Transverse colon (tissue), 4 donors: ENCODE results near the gene PLD4. TPM values are rescaled to one million over a fixed set of nuclear protein-coding genes. Genes with fewer than 3 reads are reported as not detected.

ENCODE experiments used
- DNase-seq: peaks from one replicate; pipeline ENCODE4 v3.0.0-alpha.2; 2019
- H3K27ac ChIP-seq, 4 donors: fragments of 200-600 bp; sonication (generic); 2 replicates each; pipeline ENCODE4 v1.5.1; 2016 to 2018; ENCODE audit warnings: inconsistent platforms in 4 of 4
- H3K27me3 ChIP-seq: fragments of 200-600 bp; sonication (generic); 2 replicates; pipeline ENCODE4 v1.5.1; 2017; ENCODE audit warnings: inconsistent platforms
- H3K36me3 ChIP-seq, 4 donors: fragments of 200-600 bp; sonication (generic); 2 replicates each; pipeline ENCODE4 v1.5.1; 2017 to 2019; ENCODE audit warnings: inconsistent platforms in 4 of 4
- H3K4me1 ChIP-seq, 4 donors: fragments of 200-600 bp; sonication (generic); 2 replicates each; pipeline ENCODE4 v1.5.1; 2017 to 2020; ENCODE audit warnings: inconsistent platforms in 4 of 4
- H3K4me3 ChIP-seq, 4 donors: fragments of 200-600 bp; sonication (generic); 1 replicate in 1 of 4; 2 replicates in 3 of 4; pipeline versions ENCODE4 v1.5.1 to v1.6.1; 2017 to 2019; ENCODE audit warnings: inconsistent platforms in 4 of 4
- H3K9me3 ChIP-seq, 2 donors: fragments of 200-600 bp; sonication (generic); 2 replicates each; pipeline ENCODE4 v1.5.1; 2017 to 2019; ENCODE audit warnings: inconsistent platforms in 2 of 2
- CTCF ChIP-seq, 5 experiments: fragments of 200-600 bp in 3 of 5; fragments of 450-650 bp in 2 of 5; sonication (generic) in 3 of 5; IDR thresholded peaks; 1 replicate in 2 of 5; 2 replicates in 3 of 5; pipeline ENCODE4 v1.5.1; 2016 to 2017; ENCODE audit warnings: antibody characterized with exemption in 5 of 5, inconsistent platforms in 3 of 5, mild to moderate bottlenecking in 2 of 5, moderate library complexity in 1 of 5
- EP300 ChIP-seq: sonication (generic); formaldehyde crosslinking; IDR thresholded peaks from one replicate; pipeline ENCODE4 v1.6.1; 2017; ENCODE audit warnings: antibody characterized with exemption, low read depth
- POLR2A ChIP-seq: fragments of 450-650 bp; IDR thresholded peaks from one replicate; pipeline ENCODE4 v1.6.1; 2016; ENCODE audit warnings: antibody characterized with exemption, mild to moderate bottlenecking, moderate library complexity
- POLR2AphosphoS5 ChIP-seq, 3 donors: sonication (generic); formaldehyde crosslinking; IDR thresholded peaks; one replicate each; pipeline ENCODE4 v1.6.1; 2016; ENCODE audit warnings: antibody characterized with exemption in 3 of 3
- WGBS, 2 donors: methylation state at CpG; one replicate each; pipeline ENCODE4 v1.1.5; 2018; ENCODE audit warnings: low coverage in 1 of 2; 5-methylcytosine and 5-hydroxymethylcytosine counted together
- in situ Hi-C, 4 donors: fragments of 200-750 bp; cut with MboI; loops; one replicate each; pipeline versions ENCODE4 v1.15.0 to v1.15.1; 2017; ENCODE audit warnings: low sequenced_read_pairs in 3 of 4, low pct_ligation_motif_present in 1 of 4, low pct_unique_long_range_greater_than_20kb in 1 of 4
- intact Hi-C: fragments of 100-400 bp; cut with DNase I; formaldehyde crosslinking; loops from one replicate; pipeline ENCODE4 v1.15.1; 2023; ENCODE audit warnings: low total_unique reads
- total RNA-seq, 4 donors: library from RNA; depleted of rRNA; stranded (reverse); fragments of >200 nt; gene quantifications; one replicate each; pipeline ENCODE4 v1.1.0, GENCODE V29; 2016

The PLD4 gene
- total RNA-seq, 4 donors from 2014 or later: 1.1 TPM; not detected in 2

GRCh38 chr14:104973135-104973384 lies 48.4 kb downstream of the PLD4 start:
- Histone ChIP-seq H3K27me3 (peaks cover 41% of the 10 kb centered on the region), H3K36me3 (no peaks in the 10 kb centered on the region), H3K27ac (peak overlapping the region; percentile 80 to 92 (median 88)), H3K4me1 (peaks cover 66 to 86% (median 69%) of the 10 kb centered on the region in 4 donors), H3K9me3 (no peaks in the 10 kb centered on the region), H3K4me3 (no peak overlapping the region)
- WGBS, 2 donors: 40% methylated on average over 10 of the region's 12 CpGs; no CpG with 5 or more reads in 1 of the 2 donors
- TF ChIP-seq POLR2A (no peak), EP300 (no peak), POLR2AphosphoS5 (IDR thresholded peaks at IDR 0.05) (peak in 1 of 3 donors; percentile 46), CTCF (IDR thresholded peaks at IDR 0.05) (no peak)
- in situ Hi-C loops (loop anchor here in 2 of 4 donors (5.0 to 10.0 kb wide), 2 partner anchors 69 to 72 kb away; no protein-coding TSS in a partner anchor), intact Hi-C loops (no loop called here)
- peak; percentile 87 for DNase-seq

DNA sequence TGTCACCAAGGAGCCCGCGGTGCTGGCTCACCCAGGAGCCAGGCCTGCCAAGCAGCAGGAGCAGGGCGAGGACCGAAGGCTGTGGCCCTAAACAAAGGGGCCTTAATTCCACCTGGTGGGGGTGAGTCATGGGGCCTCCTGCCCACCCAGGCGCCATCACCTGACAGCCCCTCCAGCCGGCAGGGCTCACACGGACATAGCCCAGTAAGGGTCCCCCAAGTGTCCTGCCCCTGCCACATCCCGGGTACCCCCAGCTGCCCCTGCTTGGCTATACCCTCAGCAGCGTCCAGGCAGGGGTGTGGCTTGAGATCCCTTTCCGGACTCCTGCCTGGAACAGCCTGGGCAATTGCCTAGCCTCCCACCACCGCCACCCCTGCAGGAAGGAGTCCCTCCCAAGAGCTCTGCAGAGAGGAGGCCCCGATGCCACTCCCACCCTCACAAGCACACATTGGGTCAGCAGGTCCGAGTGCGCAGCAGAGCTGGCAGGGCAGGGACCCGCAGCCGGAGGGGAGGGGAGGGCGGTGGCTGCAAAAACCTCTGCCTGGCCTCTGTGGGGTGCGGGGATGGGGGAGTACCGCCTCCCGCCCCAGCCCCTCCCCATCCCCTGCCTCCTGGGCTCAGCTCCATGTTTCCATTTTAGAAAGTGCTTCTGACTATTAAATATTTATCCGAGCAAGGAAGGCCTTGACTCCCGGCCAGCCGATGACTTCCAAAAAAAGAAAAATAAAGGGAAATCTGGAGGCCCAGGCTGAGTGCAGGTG lies 48.9 kb downstream of the PLD4 start:
- no peak for DNase-seq
- WGBS, 2 donors: 53% methylated on average over 18 of the region's 23 CpGs; no CpG with 5 or more reads in 1 of the 2 donors
- Histone ChIP-seq H3K27me3 (peaks cover 38% of the 10 kb centered on the region), H3K4me1 (peaks cover 64 to 84% (median 68%) of the 10 kb centered on the region in 4 donors), H3K36me3 (no peaks in the 10 kb centered on the region), H3K27ac (peak overlapping the region; percentile 80 to 92 (median 88)), H3K4me3 (no peak overlapping the region), H3K9me3 (no peaks in the 10 kb centered on the region)
- TF ChIP-seq POLR2AphosphoS5 (IDR thresholded peaks at IDR 0.05): peak; percentile 1 to 52 (median 35)
- no peak for TF ChIP-seq POLR2A
- in situ Hi-C loops (loop anchor here in 2 of 4 donors (5.0 to 10.0 kb wide), 2 partner anchors 69 to 71 kb away; no protein-coding TSS in a partner anchor), intact Hi-C loops (no loop called here)

DNA sequence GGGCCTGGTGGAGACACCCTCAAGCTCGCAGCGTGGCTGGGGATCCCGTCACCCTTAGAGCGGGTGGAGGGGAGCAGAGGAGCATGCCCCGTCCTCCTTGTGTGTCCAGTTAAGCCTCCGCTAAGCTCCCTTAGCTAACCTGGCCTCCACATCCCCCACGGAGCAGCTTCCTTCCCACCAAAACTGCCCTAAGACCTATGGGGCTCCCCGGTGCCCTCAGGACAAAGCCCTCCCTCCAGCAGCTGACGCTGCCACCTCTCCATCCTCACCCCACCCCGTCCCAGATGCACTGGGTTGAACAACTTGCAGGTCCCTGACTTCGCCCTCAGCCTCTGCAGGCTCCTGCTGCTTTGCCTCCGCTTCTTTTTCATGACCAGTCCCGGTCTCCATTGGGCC lies 49.5 kb downstream of the PLD4 start:
- no peak overlapping the region for H3K4me3 ChIP-seq
- intact Hi-C loops: no loop called here
- H3K9me3 ChIP-seq: no peaks in the 10 kb centered on the region
- TF ChIP-seq EP300 (no peak), CTCF (IDR thresholded peaks at IDR 0.05) (no peak), POLR2A (no peak), POLR2AphosphoS5 (IDR thresholded peaks at IDR 0.05) (no peak)
- in situ Hi-C loops: loop anchor here in 2 of 4 donors (5.0 to 10.0 kb wide), 2 partner anchors 68 to 71 kb away; no protein-coding TSS in a partner anchor
- H3K27ac ChIP-seq: peak overlapping the region; percentile 80 to 92 (median 88)
- DNase-seq: no peak
- H3K36me3 ChIP-seq: no peaks in the 10 kb centered on the region
- 67% methylated on average over 13 of the region's 13 CpGs; no CpG with 5 or more reads in 1 of the 2 donors for WGBS, 2 donors
- H3K4me1 ChIP-seq: peaks cover 65 to 82% (median 71%) of the 10 kb centered on the region in 4 donors
- H3K27me3 ChIP-seq: peaks cover 43% of the 10 kb centered on the region

DNA sequence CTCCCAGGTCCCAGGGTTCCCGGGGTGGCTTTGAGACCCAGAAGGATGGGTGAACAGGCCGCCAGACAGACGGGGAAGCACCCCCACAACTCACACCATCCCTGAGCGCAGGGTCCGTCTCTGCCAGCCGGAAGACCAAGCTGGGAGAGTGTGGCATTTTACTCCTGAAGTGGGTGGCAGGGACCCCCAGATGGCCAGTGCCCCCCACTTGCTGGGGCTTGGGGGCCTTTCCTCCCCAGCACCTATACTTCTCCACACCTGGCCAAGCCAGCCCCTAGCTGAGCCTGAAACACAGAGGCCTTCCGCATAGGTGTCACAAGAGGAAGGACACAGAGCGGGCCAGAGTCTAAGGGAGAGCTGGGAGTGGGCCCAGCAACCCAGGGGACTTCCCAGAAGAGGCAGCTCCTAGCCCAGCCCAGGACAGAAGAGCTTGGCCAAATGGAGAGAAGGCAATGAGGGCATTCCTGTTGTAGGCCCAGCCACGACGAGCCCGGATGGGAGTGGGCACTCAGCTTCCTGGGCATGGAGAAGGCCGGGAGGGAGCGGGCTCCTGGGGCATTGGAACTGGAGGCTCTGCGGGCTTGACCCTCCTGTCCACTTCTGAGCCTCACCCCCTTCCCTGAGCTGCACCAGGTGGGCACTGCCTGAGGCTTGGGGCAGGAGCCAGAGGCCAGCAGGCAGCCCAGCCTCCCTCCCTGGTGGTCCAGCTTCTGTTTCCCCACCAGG lies 50.1 kb downstream of the PLD4 start:
- no peak for DNase-seq
- WGBS, 2 donors: 91% methylated on average over 14 of the region's 14 CpGs; no CpG with 5 or more reads in 1 of the 2 donors
- Histone ChIP-seq H3K27me3 (peaks cover 43% of the 10 kb centered on the region), H3K4me1 (peaks cover 65 to 79% (median 71%) of the 10 kb centered on the region in 4 donors), H3K36me3 (no peaks in the 10 kb centered on the region), H3K27ac (peak overlapping the region; percentile 80 to 92 (median 88)), H3K4me3 (no peak overlapping the region), H3K9me3 (no peaks in the 10 kb centered on the region)
- intact Hi-C loops: loop anchor here (5.0 kb wide), 1 partner anchor 72 kb away; no protein-coding TSS in a partner anchor
- no peak for TF ChIP-seq POLR2A
- no peak for TF ChIP-seq EP300
- TF ChIP-seq CTCF (IDR thresholded peaks at IDR 0.05): no peak
- no peak for TF ChIP-seq POLR2AphosphoS5 (IDR thresholded peaks at IDR 0.05)
- in situ Hi-C loops: loop anchor here in 2 of 4 donors (5.0 to 10.0 kb wide), 2 partner anchors 67 to 70 kb away; no protein-coding TSS in a partner anchor
